GM19025 (cell line): Measurements from ENCODE around the gene EXOC4.

ENCODE experiments used
- ATAC-seq: cut with Tn5 transposase; IDR thresholded peaks from one replicate; pipeline ENCODE4 v1.9.1; 2021; ENCODE audit warnings: mild to moderate bottlenecking, low read depth, moderate library complexity; ENCODE audit not compliant: unreplicated experiment

Gene EXOC4

DNA sequence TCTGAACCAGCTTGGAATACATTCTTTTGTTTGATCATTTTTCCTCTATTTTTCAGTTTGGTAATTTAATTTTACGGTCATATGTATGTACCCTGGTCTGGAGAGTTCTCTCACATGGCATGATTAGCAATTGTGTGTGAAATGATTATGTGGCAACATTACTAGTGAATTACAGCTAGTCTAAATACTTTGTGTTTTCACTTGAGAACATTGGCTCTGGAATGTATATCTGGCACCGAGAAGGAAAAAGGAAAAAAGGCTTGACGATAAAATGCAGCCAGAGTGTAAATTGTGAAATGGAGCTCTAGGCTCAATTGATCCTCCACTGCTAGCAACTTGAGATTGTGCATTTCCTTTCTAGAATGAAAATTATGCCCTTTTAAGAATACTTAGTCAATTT is 397.2 kb downstream of the EXOC4 start:
- ATAC-seq: no peak

DNA sequence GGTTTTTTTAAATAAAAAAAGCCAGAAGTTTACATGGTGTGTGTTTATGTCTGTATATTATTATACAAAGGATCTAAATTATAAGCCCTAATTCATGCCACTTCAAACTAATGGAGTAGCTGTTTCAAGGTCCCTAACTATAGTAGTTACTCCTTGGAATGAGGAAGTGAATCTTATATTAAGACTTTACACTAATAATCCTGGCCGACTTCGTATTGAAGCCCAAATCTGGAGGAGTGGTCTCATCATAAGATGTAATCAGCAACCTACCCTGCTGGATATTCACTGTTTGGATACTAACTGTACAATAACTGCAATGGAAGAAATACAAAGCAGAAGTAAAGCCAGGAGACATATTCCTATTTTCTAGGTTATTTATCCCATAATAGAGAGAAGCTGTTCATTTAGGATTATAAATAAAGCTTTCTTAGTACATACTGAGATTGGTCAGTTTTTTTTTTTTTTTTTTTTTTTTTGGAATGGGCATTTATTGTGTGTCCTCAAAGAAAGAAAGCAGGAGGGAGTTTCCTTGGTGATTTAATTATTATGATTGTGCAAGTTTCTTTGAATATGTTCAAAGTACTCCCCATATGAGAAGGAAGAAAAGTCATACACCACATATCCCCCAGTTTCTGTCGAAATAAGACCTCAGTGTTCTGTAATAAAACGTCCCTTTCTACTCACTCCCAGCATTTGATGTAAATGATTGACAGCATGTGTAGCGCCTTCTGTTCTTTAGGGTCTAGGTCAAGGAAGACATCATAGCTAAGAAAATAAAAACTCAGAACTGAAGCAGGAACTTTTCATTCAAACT is 397.8 kb downstream of the EXOC4 start:
- no peak for ATAC-seq

DNA sequence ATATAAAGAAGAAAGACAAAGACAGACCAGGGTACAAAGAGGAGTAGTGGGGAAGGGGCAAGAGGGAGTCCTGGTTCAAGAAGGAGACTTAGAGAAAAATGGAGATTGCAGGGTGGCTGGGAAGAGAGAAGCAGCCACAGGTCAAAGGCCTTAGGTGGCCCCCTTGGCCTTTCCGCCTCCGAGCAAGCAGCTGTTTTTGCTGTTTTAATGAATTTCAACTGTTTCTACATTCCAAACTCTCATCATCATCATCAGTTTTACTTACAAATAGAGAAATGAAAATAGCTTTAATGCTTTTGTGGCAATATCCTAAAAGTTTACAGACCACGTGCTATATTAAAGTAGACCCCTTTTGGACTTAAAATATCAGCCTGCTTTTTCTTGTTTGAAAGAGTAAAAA is 399.7 kb downstream of the EXOC4 start:
- no peak for ATAC-seq

DNA sequence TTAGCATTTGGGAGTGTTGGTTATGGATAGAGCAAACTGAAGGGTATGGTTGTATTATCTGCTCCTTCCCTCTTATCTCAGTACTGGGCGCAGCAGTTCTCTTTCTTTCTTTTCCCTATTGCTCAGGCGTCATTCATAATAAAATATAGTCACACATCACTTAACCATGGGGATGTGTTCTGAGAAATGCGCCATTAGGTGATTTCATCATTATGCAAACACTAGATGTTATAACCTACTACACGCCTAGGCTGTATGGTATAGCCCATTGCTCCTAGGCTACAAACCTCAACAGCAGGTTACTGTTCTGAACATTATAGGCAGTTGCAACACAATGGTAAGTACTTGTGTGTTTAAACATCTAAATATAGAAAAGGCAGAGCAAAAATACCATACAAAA is 401.7 kb downstream of the EXOC4 start:
- ATAC-seq: no peak

DNA sequence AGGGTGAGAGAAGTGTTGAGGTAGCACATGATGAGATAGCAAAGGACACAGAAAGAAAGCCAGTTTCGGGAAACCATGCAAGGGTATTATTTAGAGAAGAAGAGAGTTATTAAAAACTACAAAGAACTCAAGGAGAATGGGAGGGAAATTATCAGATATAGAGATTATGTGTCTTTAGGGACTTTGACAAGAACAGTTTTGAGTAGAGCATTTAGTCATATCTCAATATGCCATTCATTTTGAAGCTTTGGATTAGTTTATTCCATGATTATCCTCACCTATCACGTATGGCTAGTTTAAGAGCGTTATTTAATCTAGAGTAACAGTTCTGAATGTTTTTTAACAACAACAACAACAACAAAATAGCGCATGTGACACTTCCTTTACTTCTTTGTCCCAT is 409.4 kb downstream of the EXOC4 start:
- ATAC-seq: no peak

DNA sequence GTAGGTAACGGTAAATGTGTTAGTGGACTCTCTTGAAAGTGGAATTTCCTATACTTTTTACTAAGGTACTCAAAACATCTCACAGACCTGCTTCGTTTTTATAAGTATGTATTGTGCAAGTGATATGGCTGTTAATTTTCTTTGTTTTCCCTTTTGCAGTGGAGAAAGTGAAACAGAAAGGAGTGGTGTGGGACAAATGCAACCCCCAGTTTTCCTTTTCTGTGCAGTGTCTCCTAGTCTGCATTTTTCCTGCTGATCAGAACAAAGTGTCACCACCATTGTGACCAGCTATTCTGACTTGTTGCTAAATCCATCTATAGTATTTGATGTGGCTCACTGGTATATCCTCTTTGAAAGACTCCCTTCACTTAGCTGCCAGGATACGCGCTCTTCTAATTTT is 410.0 kb downstream of the EXOC4 start:
- no peak for ATAC-seq

DNA sequence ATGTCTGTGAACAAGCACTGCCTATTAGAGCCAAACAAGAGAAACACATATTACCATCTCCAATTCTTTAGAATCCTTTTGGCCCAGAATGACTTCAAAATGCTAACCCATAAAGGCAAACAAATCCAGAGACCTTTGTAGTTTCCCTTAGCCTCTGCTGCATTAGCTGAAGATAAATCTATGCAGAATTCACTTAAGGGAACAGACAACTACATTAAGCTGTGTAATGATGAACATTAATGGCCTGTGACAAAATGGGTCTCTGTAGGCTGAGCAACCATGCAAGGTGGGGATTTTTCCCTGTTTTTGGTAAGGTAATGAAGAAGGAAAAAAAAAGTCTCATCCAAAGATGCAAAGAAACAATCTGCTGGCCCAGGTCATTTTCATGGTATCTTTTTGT is 411.6 kb downstream of the EXOC4 start:
- no peak for ATAC-seq

DNA sequence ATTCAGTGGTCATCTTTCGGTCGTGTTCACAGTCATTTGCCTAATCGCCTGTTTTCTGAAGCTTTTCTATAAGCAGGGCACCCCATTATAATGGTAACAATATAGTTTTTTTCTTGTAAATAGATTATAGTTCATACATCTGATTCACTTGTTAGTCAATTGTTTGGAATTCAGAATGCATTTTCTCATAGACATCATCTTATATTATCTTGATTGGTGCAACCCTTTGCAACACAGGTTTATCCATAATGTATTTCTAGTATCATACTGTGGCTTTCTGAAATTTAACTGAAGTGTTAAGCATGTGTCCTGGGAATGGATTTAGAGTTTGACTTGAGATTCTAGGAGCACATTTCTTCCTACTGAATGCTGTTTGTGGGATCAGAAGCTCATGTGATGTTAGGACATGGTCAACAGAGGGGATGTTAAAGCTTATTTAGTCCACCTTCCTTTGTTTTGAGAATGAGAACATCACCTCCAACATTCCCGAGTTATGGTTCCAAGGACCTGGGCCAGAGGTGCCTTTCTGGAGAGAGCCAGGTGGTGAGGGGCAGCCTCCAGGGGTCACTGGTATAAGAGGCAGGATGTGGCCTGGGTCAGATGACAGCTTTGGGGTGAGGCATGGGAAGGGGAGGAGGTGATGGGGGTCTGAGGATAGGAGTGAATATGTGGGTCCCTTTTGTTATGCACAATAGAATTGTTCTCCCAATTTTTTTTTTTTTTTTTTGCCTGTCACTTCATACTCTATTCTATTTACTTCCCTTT is 415.6 kb downstream of the EXOC4 start:
- no peak for ATAC-seq

DNA sequence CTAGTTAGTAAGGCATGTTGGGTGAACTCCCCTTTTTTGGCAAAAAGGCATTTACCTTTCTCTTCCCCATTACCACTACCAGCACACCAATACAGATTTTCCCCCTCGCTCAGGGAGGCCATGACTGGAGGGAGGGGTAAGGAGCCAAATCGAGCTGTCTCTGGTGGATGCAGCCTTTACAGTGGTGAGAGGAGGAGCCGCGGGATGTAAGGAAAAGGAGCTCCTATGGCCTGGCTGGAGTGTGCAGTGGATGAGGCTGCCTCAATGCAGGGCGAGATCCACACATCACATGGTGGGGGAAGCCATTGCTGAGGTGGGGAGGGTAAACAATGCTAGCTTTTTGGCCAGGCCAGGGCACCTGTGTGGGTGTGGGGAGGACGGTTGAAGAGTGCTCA is 416.2 kb downstream of the EXOC4 start:
- no peak for ATAC-seq

DNA sequence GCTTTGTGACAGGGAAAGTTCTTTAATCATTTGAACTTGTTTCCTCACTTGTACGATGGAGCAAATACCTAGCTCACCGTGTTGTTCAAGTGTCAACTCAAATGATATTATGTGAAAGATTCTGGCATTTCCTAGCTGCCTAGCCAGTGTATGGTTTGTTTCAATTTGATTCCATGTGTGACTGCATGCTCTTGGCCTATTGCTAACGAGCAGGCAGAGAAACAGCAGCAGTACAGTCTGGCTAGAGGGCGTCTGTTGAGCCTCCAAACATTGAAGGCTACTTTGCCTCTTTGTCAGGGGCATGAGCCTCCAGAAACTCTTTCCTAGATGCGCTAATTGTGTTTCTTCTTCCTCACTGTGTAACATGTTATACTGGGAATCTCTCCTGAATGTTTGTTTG is 417.4 kb downstream of the EXOC4 start:
- no peak for ATAC-seq

DNA sequence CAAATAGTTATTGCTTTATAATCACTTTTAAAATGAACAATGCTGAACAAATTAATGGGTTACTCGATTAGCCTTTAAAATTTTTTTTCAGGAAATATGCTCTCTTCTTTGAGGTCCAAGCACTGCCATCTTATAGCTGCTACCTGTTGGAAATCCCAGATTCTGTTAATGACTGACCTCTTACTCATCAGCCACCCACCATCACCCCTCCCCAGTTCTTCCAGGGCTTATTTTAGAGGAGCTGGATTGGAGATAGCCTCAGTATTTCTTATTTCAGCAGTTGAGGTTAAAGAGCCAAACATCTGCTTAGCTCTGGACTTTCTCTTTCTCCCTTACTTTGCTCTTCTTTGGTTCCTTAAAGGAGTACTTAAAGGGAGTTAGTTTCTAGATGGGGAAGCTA is 420.0 kb downstream of the EXOC4 start:
- ATAC-seq: no peak

DNA sequence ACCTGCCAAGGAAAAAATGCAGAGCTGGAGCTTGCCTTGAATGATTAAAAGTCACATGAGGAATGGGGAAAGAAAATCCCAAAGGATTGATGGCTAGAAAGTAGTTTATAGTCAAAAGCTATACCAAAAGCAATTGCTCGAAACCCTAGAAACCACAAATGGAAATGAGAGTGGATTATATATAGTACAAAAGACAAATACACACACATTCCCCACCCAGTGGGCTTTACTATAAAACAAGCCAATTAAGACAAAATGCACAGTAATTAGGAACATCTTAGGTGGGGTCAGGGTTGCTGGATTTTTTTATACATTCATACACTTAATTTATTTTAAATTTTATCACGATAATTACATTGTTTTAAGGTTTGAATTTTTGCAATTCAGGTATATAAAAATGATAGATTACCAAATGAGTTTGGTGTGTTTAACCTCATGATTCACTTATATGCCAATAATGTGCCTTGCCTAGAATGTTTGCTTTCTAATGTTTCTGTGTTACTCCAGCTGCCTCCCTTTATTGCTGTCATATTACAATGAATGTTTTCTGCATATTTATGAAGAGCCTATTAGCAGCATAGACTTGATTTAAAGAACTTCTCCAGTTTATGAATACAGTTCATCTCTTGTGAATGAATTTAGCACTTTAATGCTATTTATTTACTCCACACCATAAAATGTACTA is 421.3 kb downstream of the EXOC4 start:
- ATAC-seq: no peak

DNA sequence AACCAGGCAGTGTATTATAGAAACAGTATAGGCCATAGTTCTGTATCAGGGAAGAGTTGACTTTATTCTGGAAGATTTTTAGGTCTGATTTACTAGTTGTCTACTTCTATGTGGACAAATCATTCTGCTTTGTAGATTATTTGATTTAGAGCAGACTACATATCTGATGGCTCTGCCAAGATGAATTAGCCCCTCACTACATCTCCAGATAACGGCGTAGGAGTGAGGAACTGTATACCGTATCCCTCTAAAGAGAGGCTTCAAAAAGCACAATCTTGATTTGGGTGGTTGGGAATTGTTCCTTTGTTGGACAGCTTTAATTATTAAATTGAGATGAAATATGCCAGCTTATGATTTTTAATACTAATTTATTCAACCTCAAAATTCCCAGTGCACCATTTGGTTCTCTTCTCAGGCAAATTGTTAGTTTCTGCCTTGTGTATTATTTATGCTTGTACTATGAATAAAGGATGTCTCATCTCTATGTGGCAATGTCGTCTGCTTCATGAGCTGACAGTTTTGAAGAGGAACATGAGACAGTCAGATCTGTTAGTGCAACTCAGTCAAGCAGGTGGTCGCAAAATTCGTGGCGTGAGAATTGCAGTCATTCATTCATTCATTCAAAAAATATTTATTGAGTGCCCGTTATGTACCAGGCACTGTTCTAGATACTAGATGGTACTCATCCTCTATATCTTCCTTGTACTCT is 422.8 kb downstream of the EXOC4 start:
- ATAC-seq: no peak

DNA sequence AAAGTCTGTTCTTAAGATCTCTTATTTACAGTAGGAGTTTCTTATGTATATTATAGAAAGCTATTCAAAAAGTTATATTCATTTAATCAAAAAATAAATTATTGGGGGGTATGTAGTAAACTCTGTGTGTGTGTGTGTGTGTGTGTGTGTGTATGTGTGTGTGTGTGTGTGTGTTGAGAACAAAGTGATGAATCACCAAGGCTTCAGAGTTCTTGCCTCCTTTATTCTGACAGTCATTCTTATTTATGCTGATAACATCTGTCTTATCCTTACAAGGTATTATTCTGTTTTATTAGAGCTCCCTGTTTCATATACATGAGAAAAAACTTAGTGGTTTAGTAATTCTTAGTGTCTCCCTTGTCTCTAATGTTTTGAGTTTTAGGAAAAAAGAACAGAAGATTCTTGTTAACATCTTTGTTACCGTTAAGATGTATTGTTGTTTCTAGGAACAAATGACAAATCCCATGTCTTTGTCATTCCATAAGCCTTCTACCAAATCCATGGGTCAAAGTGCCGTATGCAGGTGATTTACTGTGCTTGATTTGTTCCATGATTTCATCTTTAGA is 424.0 kb downstream of the EXOC4 start:
- ATAC-seq: no peak

DNA sequence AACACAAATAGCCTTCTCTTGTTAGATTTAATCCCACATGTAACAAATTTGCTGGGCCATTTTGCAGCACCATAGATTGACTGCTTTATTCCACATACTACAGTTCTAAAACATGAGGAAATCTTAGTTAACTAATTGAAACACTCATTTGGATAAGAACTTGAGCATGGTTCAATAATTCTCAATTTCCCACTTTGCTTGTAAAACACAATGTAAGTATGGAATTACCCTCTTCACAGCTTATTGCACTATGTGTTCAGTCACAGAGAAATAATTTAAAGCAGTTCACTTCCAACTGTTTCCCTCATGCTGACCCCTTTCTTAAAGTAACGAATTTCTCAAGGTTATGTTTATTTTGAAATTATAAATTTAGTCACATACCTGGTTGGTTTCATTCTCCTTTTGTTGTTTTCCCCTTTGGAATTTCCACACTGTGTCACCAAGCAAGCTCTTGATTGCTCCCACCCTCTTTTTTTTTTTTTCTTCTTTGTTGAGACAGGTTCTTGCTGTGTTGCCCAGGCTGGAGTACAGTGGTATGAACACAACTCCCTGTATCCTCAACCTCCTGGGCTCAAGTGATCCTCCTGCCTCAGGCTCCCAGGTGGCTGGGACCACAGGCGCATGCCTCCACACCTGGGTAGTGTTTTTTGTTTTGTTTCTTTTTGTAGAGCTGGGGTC is 425.4 kb downstream of the EXOC4 start:
- ATAC-seq: no peak

DNA sequence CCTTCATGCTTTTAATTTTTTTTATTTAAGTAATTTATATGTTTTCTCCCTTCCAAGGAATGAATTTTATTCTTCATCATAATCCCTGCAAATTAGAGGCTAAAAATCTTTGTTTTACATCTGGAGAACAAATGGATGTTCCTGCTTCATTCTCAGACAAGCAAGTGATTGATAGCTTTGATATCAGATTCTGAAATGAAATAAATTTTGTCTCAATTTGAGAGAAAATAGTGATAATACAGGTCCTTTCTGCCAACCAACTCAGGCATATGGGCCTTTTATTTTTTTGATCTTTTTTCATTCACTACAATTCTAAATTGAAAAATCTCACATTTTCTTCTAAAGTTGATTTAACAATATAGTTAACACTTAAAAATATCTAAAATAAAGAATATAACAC is 427.1 kb downstream of the EXOC4 start:
- no peak for ATAC-seq

DNA sequence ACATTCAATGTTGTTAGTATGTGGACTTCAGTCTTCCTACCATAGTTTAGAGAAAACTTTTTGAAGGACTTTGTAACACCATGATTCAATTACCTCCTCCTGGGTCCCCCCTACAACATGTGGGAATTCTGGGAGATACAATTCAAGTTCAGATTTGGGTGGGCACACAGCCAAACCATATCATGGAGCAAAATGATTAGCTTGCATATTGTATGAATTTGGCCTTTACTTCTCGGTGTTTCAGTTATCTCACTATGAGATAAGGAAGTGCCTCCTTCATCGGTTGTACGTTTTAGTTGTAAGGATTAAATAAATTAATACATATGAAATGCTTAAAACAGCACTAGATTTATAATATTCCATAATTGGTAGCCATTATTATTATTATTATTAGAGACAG is 428.7 kb downstream of the EXOC4 start:
- no peak for ATAC-seq

DNA sequence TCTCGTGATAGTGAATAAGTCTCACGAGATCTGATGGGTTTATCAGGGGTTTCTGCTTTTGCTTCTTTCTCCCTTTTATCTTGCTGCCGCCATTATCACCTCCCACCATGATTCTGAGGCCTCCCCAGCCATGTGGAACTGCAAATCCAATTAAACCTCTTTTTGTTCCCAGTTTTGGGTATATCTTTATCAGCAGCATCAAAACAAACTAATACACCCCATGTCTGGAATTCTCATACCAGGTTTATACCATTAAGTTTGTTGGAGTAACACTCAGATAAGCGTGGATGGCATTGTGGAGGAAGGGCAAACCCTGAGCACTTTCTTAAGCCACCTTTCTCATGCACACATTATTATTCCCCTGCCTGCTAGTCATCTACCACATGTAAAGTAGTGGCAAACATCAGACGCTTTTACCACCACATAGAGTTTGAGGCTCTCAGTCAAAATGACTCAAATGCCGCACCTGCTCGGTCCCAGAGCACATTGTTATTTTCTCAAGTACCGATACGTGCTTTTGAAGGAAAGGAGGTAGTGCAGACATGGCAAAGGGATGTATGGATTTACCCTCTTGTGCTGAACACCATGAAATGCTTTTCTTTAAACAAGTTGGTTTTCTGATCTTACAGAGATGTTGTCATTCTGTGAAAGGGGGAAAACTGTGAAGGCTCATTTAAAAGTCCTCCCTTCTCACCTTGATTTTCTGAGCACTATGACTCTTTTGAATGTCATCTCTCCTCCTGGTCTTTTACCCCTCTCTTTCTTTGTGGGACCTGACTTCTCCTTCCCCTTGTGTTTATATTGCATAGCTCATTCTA is 429.7 kb downstream of the EXOC4 start:
- no peak for ATAC-seq

DNA sequence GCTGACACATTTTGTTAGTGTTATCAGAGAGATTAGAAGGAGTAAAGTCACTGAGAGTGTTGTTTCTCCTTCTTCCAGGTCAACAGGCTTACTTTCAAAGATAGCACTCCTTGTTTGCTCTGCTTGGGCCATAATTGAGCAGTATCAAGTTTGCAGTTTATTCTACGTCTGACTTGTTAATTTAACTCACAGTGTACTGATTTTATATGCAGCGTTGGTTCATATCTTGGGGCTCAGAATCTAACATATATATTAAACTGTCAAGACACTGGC is 430.2 kb downstream of the EXOC4 start:
- no peak for ATAC-seq
